HepG2 (cell line): ENCODE measurements around the gene CENPE. TPM values are rescaled to one million over a fixed set of nuclear protein-coding genes. Genes with fewer than 3 reads are reported as not detected.

Source experiments
- BORCS8-MEF2B ChIP-seq: sonication (generic); formaldehyde crosslinking; IDR thresholded peaks from 2 replicates; pipeline ENCODE4 v1.8.0; 2022; ENCODE audit warnings: mild to moderate bottlenecking, missing genetic modification reagents
- CHD4 ChIP-seq: fragments of 200-600 bp; sonication (generic); IDR thresholded peaks from 2 replicates; pipeline ENCODE4 v1.7.0; 2017; ENCODE audit warnings: mild to moderate bottlenecking, low read length, borderline replicate concordance
- HNRNPLL ChIP-seq: fragments of 200-400 bp; formaldehyde crosslinking; IDR thresholded peaks from 2 replicates; pipeline ENCODE4 v1.6.1; 2017; ENCODE audit warnings: mild to moderate bottlenecking, low read depth, low read length; ENCODE audit not compliant: poor library complexity, severe bottlenecking
- KLF6 ChIP-seq: IDR thresholded peaks from 2 replicates; pipeline ENCODE4 v1.8.0; 2016; ENCODE audit warnings: missing biosample characterization, missing genetic modification reagents
- NFE2 ChIP-seq: sonication (generic); formaldehyde crosslinking; IDR thresholded peaks from 2 replicates; pipeline ENCODE4 v1.4.0; 2020; ENCODE audit warnings: missing genetic modification reagents
- PTBP1 ChIP-seq: fragments of 200-400 bp; formaldehyde crosslinking; IDR thresholded peaks from 2 replicates; pipeline ENCODE4 v1.6.1; 2018; ENCODE audit warnings: low read length, low read depth; ENCODE audit not compliant: poor library complexity, severe bottlenecking
- SIN3B ChIP-seq: fragments of 150-350 bp; IDR thresholded peaks from 2 replicates; pipeline ENCODE4 v1.6.1; 2014; ENCODE audit warnings: low read length
- ZC3H4 ChIP-seq: sonication (generic); formaldehyde crosslinking; IDR thresholded peaks from 2 replicates; pipeline ENCODE4 v1.4.0; 2020; ENCODE audit warnings: missing genetic modification reagents, borderline replicate concordance
- ZMYM3 ChIP-seq: sonication (generic); formaldehyde crosslinking; IDR thresholded peaks from 2 replicates; pipeline ENCODE4 v1.5.1; 2020; ENCODE audit warnings: mild to moderate bottlenecking, missing genetic modification reagents
- ZNF207 ChIP-seq: fragments of 450-650 bp; IDR thresholded peaks from 2 replicates; pipeline ENCODE4 v1.6.1; 2016; ENCODE audit warnings: antibody characterized with exemption, borderline replicate concordance
- ZNF333 ChIP-seq: sonication (generic); formaldehyde crosslinking; IDR thresholded peaks from 2 replicates; pipeline ENCODE4 v1.4.0; 2020; ENCODE audit warnings: mild to moderate bottlenecking, missing genetic modification reagents, borderline replicate concordance
- ZNF530 ChIP-seq: sonication (generic); formaldehyde crosslinking; IDR thresholded peaks from 2 replicates; pipeline ENCODE4 v1.5.0; 2020; ENCODE audit warnings: low read depth, mild to moderate bottlenecking, missing genetic modification reagents
- ZNF552 ChIP-seq: sonication (generic); formaldehyde crosslinking; IDR thresholded peaks from 2 replicates; pipeline ENCODE4 v1.9.0; 2022; ENCODE audit warnings: missing genetic modification reagents, mild to moderate bottlenecking, borderline replicate concordance
- ZNF574 ChIP-seq: sonication (generic); formaldehyde crosslinking; IDR thresholded peaks from 2 replicates; pipeline ENCODE4 v1.4.0; 2020; ENCODE audit warnings: missing genetic modification reagents
- ZNF766 ChIP-seq: sonication (generic); formaldehyde crosslinking; IDR thresholded peaks from 2 replicates; pipeline ENCODE4 v1.5.0; 2020; ENCODE audit warnings: missing genetic modification reagents, borderline replicate concordance
- ZNF782 ChIP-seq: sonication (generic); formaldehyde crosslinking; IDR thresholded peaks from 2 replicates; pipeline ENCODE4 v1.4.0; 2020; ENCODE audit warnings: missing genetic modification reagents, mild to moderate bottlenecking, borderline replicate concordance
- ZSCAN12 ChIP-seq: sonication (generic); formaldehyde crosslinking; IDR thresholded peaks from 2 replicates; pipeline ENCODE4 v1.9.0; 2021; ENCODE audit warnings: mild to moderate bottlenecking, missing genetic modification reagents
- ZSCAN22 ChIP-seq: sonication (generic); formaldehyde crosslinking; IDR thresholded peaks from 2 replicates; pipeline ENCODE4 v1.4.0; 2020; ENCODE audit warnings: mild to moderate bottlenecking, missing genetic modification reagents
- polyA plus RNA-seq, 8 experiments: library from polyadenylated mRNA; depleted of rRNA in 3 of 8; stranded (reverse) in 7 of 8; unstranded in 1 of 8; fragments of >200 nt; fragmentation: Illumina TruSeq in 4 of 8; extraction: Trizol in 4 of 8; gene quantifications; 2 replicates each; pipeline versions ENCODE4 v1.2.1 to v1.2.3, GENCODE V29; 2011 to 2016; ENCODE audit warnings: low read depth in 4 of 8, missing spikeins in 1 of 8, mixed read lengths in 1 of 8; ENCODE audit not compliant: insufficient read depth in 1 of 8
- total RNA-seq, 5 experiments: library from RNA; depleted of rRNA; stranded (reverse); fragments of >200 nt; fragmentation: Illumina TruSeq; extraction: Trizol; gene quantifications; 2 replicates each; pipeline ENCODE4 v1.2.3, GENCODE V29; 2016; ENCODE audit warnings: low read depth in 1 of 5
- TF ChIP-seq, protein P1 (sequence below): sonication (generic); formaldehyde crosslinking; IDR thresholded peaks from 2 replicates; pipeline ENCODE4 v1.4.0; 2020; ENCODE audit warnings: missing genetic modification reagents
- TF ChIP-seq, protein P2 (sequence below): sonication (generic); formaldehyde crosslinking; conservative IDR thresholded peaks from 2 replicates; pipeline ENCODE4 v1.4.0; 2020; ENCODE audit warnings: missing genetic modification reagents
- TF ChIP-seq, protein P3 (sequence below): sonication (generic); formaldehyde crosslinking; conservative IDR thresholded peaks from 2 replicates; pipeline ENCODE4 v1.5.0; 2020; ENCODE audit warnings: missing genetic modification reagents

CENPE gene
- total and polyA plus RNA-seq, 2 of the 13 experiments (the other 11 are each of a cell fraction or from before 2014, with no cell fraction given) = 2.1 to 19.8 TPM

DNA sequence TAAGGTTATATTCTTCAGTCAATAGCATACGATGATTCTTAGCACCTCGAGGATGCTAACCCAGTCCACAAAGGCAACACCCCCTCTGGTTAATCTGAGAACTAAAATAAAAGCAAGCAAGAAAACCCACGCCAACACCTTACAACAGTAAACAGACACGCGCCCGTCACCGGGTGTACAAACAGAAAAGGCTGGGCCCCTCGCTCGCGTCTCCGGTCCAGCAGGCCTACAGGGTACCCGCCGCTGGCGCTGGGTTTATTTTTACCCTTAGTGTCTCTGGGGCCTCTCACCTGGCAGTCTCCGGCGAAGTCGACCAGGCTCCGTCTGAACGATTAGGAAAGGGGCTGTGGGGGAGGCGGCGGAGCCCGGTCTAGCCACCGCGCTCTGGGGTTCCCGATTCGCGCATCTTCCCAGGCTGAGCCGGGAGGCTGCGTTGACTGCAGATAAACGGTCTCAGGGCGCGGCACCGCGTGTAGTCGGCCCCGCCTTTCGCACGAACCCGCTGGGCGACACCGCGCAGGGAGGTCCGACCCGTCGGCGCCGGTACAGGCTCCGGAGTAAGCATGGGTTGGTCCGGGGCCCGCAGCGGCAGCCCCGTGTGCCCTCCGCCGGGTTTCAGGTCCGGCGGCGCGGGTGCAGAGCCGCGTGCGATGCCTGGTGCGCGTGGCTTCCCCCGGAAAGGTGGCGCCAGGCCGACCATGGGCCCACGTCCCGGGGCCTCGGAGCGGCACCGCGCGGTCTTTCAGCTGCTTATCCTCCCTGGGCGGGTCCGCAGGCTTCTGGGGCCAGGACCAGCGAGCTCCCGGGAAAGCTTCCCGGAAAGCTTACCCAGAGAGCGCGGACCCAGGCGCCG lies 122.0 kb downstream of the CENPE start (continued):
- TF ChIP-seq ZNF552 (no peak; the same call in 1 of the 2 replicates), ZSCAN22 (CRISPR knock-in tag) (0 out of 2 replicates have a peak, but pooled peaks have one; percentile 48), SIN3B (no peak), ZNF333 (no peak), CHD4 (no peak), ZNF766 (CRISPR knock-in tag) (0 out of 2 replicates have a peak, but pooled peaks have one; percentile 33), ZSCAN12 (CRISPR knock-in tag) (no peak), NFE2 (CRISPR knock-in tag) (no peak), ZNF207 (no peak), KLF6 (CRISPR knock-in tag) (no peak), ZNF574 (CRISPR knock-in tag) (peak; percentile 77), ZNF530 (no peak), HNRNPLL (peak; percentile 67), PTBP1 (no peak), BORCS8-MEF2B (peak; percentile 36; the same call in 1 of the 2 replicates), ZC3H4 (CRISPR knock-in tag) (no peak), ZMYM3 (peak; percentile 23; the same call in 1 of the 2 replicates), ZNF782 (CRISPR knock-in tag) (peak; percentile 33; the same call in 1 of the 2 replicates)
- TF ChIP-seq, protein P1, sequence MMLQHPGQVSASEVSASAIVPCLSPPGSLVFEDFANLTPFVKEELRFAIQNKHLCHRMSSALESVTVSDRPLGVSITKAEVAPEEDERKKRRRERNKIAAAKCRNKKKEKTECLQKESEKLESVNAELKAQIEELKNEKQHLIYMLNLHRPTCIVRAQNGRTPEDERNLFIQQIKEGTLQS (CRISPR knock-in tag) = no peak
- TF ChIP-seq, protein P2, sequence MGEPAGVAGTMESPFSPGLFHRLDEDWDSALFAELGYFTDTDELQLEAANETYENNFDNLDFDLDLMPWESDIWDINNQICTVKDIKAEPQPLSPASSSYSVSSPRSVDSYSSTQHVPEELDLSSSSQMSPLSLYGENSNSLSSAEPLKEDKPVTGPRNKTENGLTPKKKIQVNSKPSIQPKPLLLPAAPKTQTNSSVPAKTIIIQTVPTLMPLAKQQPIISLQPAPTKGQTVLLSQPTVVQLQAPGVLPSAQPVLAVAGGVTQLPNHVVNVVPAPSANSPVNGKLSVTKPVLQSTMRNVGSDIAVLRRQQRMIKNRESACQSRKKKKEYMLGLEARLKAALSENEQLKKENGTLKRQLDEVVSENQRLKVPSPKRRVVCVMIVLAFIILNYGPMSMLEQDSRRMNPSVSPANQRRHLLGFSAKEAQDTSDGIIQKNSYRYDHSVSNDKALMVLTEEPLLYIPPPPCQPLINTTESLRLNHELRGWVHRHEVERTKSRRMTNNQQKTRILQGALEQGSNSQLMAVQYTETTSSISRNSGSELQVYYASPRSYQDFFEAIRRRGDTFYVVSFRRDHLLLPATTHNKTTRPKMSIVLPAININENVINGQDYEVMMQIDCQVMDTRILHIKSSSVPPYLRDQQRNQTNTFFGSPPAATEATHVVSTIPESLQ (CRISPR knock-in tag) = no peak
- TF ChIP-seq, protein P3, sequence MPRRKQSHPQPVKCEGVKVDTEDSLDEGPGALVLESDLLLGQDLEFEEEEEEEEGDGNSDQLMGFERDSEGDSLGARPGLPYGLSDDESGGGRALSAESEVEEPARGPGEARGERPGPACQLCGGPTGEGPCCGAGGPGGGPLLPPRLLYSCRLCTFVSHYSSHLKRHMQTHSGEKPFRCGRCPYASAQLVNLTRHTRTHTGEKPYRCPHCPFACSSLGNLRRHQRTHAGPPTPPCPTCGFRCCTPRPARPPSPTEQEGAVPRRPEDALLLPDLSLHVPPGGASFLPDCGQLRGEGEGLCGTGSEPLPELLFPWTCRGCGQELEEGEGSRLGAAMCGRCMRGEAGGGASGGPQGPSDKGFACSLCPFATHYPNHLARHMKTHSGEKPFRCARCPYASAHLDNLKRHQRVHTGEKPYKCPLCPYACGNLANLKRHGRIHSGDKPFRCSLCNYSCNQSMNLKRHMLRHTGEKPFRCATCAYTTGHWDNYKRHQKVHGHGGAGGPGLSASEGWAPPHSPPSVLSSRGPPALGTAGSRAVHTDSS (CRISPR knock-in tag) = 0 out of 2 replicates have a peak, but pooled peaks have one; percentile 19
